GM13976 (cell line): ENCODE data around the gene SLC35F2.
"Not testable (repeated sequence)": the region's sequence is repeated elsewhere in the genome, so short reads cannot be mapped to it uniquely, and the experiment has no call there.

Experiments
- DNase-seq: peaks from one replicate; pipeline ENCODE4 v3.0.0; 2012; ENCODE audit warnings: low spot score
- in situ Hi-C: fragments of 300-500 bp; cut with MboI; formaldehyde crosslinking; loops from one replicate; pipeline ENCODE4 v1.12.0; 2022; ENCODE audit warnings: low sequenced_read_pairs, mixed read lengths, inconsistent platforms; ENCODE audit not compliant: unreplicated experiment
- TF ChIP-seq, protein P1 (sequence below): IDR thresholded peaks from 2 replicates; pipeline ENCODE4 v1.5.1; 2012; ENCODE audit warnings: borderline replicate concordance, mild to moderate bottlenecking; ENCODE audit not compliant: insufficient read depth; ENCODE audit errors: extremely low read depth, missing control alignments, control extremely low read depth

SLC35F2 gene

DNA sequence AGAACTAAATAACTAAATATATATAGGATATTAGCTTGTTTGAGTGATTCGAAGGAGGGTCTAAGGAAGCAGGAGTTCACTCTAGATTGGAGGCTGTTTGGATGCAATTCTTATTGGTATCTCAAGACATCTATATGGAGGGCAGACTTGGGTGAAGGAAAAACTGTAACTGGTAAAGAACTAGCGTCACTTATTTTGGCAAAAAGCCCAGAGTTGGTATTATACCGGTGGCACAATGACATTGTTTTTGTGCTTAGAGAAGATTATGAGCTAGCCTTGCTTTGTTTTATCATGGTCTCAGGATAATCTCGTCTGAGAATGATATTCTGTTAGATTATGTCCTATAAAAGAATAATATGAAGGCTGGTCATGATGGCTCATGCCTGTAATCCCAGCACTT, 6.0 kb upstream of the SLC35F2 start:
- TF ChIP-seq, protein P1, sequence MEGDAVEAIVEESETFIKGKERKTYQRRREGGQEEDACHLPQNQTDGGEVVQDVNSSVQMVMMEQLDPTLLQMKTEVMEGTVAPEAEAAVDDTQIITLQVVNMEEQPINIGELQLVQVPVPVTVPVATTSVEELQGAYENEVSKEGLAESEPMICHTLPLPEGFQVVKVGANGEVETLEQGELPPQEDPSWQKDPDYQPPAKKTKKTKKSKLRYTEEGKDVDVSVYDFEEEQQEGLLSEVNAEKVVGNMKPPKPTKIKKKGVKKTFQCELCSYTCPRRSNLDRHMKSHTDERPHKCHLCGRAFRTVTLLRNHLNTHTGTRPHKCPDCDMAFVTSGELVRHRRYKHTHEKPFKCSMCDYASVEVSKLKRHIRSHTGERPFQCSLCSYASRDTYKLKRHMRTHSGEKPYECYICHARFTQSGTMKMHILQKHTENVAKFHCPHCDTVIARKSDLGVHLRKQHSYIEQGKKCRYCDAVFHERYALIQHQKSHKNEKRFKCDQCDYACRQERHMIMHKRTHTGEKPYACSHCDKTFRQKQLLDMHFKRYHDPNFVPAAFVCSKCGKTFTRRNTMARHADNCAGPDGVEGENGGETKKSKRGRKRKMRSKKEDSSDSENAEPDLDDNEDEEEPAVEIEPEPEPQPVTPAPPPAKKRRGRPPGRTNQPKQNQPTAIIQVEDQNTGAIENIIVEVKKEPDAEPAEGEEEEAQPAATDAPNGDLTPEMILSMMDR, result no peak
- no peak for DNase-seq
- in situ Hi-C loops, result no loop called here

DNA sequence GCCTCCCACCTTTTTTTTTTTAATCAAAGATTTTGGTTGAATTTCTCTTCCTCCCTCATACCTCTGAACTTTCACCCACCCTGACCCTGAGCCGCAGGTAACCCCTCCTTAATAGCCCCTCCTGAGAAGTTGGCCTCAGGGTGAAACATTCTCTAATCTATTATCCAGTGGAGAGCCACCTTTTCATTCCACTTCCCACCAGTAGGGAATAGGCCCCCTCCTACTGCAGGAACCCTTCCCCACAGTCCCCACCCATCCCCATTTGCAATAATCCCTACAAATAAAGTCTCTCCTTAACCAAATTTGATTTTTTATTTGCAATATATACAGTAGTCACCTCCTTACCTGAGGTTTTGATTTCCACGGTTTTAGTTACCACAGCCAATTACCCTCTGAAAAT, 2.1 kb upstream of the SLC35F2 start:
- TF ChIP-seq, protein P1, result no peak
- in situ Hi-C loops, result no loop called here
- no peak for DNase-seq

DNA sequence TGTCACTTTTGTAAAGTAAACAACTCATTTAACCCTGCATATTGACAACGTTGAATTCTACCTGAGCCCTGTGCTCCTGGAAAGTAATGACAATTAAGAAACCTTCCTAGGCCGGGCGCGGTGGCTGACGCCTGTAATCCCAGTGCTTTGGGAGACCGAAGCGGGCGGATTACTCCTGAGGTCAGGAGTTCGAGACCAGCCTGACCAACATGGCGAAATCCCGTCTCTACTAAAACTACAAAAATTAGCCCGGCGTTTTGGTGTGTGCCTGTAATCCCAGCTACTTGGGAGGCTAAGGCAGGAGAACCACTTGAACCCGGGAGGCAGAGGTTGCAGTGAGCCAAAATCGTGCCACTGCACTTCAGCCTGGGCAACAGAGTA, 1.6 kb upstream of the SLC35F2 start:
- in situ Hi-C loops, DNase-seq: not testable (repeated sequence)

DNA sequence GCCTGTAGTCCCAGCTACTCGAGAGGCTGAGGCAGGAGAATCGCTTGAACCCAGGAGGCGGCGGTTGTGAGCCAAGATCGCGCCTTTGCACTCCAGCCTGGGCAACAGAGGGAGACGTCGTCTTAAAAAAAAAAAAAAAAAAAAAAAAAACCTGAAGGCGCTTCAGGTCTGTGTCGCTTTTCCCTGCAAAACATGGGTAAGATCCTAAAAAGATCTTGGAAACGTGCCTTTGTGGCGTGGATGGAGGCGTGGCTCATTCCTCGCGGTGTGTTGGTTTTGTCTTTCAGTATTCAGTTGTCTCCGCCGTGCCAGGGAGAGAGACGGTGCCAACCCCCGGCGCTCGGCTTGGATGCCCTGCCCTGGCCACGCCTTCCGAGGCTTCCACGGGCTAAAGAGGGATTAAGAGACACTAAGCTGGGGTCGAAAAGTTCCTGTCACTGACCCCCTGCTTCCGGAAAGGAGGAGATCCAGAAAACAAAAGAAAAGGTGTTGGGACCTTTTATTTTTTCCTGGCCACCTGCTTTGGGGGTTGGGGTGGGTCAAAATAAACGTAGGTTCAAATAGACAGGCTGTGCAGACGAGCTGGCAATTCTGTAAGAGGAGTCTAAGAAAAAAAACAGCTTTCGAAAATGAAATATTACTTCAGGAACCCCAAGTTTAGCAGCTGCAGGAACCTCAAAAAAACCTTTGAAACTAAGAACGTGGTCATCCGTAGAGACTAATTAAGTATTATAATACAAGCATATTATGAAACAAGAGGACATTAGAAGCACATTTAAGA, 1.1 kb upstream of the SLC35F2 start:
- DNase-seq, result peak; percentile 43
- in situ Hi-C loops, result no loop called here
- TF ChIP-seq, protein P1, result no peak

DNA sequence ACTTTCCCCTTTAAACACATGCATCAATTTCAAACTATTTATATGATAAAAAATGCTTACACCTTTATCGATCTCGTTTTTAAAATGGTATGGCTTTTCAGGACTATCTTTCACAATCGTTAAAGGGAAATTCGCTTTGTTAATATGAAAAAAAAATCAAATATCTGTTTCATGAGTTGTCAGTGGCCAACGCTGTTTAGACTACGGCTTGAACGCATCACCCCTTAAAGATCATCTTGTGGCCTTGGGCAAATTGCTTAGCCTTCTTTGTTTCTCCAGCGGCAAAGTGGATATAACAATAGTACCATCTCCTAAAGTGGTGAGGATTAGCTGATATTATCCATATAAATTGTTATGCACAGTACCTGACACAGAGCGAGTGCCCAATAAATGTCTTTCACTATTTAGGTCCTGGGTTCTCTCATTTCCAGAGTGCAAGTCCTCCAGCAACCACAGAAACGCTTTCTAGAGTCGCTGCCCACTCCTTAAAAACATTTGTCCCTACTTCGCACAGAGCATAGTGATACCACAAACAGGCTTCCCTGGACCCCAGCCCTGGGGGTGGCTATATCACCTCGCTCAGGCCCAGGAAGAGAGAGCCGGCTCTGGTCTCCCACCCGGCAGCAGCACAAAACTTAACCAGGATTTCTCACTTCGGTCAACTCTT, 904 bp downstream of the SLC35F2 start:
- in situ Hi-C loops, result no loop called here
- TF ChIP-seq, protein P1, result no peak
- no peak for DNase-seq

DNA sequence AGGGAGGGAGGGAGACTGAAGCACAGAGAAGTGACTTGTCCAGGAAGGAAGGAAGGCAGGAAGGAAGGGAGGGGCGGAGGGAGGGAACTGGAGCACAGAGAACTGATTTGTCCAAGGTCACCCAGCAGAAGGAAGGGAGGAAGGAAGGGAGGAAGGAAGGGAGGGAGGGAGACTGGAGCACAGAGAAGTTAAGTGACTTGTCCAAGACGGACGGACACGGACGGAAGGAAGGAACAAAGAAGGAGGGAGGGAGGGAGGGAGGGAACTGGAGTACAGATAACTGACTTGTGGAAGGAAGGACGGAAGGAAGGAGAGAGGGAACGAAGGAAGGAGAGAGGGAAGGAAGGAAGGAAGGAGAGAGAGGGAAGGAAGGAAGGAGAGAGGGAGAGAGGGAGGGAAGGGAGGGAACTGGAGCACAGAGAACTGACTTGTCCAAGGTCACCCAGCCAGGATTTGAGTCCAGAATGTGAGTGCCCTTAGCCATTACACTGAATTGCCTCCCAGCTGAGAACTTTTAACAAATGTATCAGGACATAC, 1.5 kb downstream of the SLC35F2 start:
- DNase-seq, result no peak
- TF ChIP-seq, protein P1, result no peak
- in situ Hi-C loops, result no loop called here
